Keratinocyte (primary cell): Measurements from ENCODE around the gene BIN2. TPM values are rescaled to one million over a fixed set of nuclear protein-coding genes. Genes with fewer than 3 reads are reported as not detected.

ENCODE experiments used
- DNase-seq: peaks from one replicate; pipeline ENCODE4 v3.0.0-alpha.2; 2011; ENCODE audit warnings: low read depth, missing footprints, low spot score
- FAIRE-seq: peaks from 2 replicates; lab custom pipeline; 2011; peaks lifted over from hg19 to GRCh38; lab: Jason Lieb, UNC
- H2AFZ ChIP-seq: 2 replicates; pipeline ENCODE4 v1.6.0; 2012; ENCODE audit warnings: low read length, control low read depth, inconsistent platforms; ENCODE audit not compliant: control insufficient read depth
- H3K27ac ChIP-seq: 2 replicates; pipeline ENCODE4 v1.5.1; 2011; ENCODE audit warnings: low read length; ENCODE audit not compliant: control insufficient read depth, insufficient read depth
- H3K27me3 ChIP-seq: 3 replicates; pipeline ENCODE4 v1.6.0; 2011; ENCODE audit warnings: low read length; ENCODE audit not compliant: control insufficient read depth, insufficient read depth; ENCODE audit errors: extremely low read depth
- H3K36me3 ChIP-seq, 2 experiments: 2 replicates in 1 of 2; 3 replicates in 1 of 2; pipeline ENCODE4 v1.5.1; 2011; ENCODE audit warnings: low read length in 2 of 2, mild to moderate bottlenecking in 1 of 2; ENCODE audit not compliant: control insufficient read depth in 2 of 2, insufficient read depth in 2 of 2; ENCODE audit errors: extremely low read depth in 1 of 2
- H3K4me1 ChIP-seq: 3 replicates; pipeline ENCODE4 v1.5.1; 2011; ENCODE audit warnings: low read length; ENCODE audit not compliant: control insufficient read depth, insufficient read depth; ENCODE audit errors: extremely low read depth
- H3K4me2 ChIP-seq: 3 replicates; pipeline ENCODE4 v1.6.0; 2011; ENCODE audit warnings: low read depth, low read length; ENCODE audit not compliant: control insufficient read depth, insufficient read depth; ENCODE audit errors: extremely low read depth
- H3K4me3 ChIP-seq, 3 experiments: fragments of 200-600 bp in 1 of 3; sonication (generic) in 1 of 3; 2 replicates in 2 of 3; 3 replicates in 1 of 3; pipeline ENCODE4 v1.5.1; 2011 to 2016; ENCODE audit warnings: low read length in 3 of 3, mild to moderate bottlenecking in 3 of 3, control low read depth in 2 of 3, inconsistent platforms in 1 of 3, low read depth in 1 of 3, mixed read lengths in 1 of 3, mixed run types in 1 of 3, moderate library complexity in 1 of 3; ENCODE audit not compliant: control insufficient read depth in 2 of 3, insufficient read depth in 2 of 3; ENCODE audit errors: extremely low read depth in 1 of 3
- H3K79me2 ChIP-seq: 2 replicates; pipeline ENCODE4 v1.6.0; 2012; ENCODE audit warnings: low read length; ENCODE audit not compliant: control insufficient read depth, insufficient read depth
- H3K9ac ChIP-seq: 3 replicates; pipeline ENCODE4 v1.6.0; 2011; ENCODE audit warnings: low read length; ENCODE audit not compliant: control insufficient read depth, insufficient read depth; ENCODE audit errors: extremely low read depth
- H3K9me1 ChIP-seq: 3 replicates; pipeline ENCODE4 v1.6.0; 2011; ENCODE audit warnings: low read length; ENCODE audit not compliant: control insufficient read depth, insufficient read depth; ENCODE audit errors: extremely low read depth
- H3K9me3 ChIP-seq: 2 replicates; pipeline ENCODE4 v1.5.1; 2012; ENCODE audit warnings: low read depth, low read length; ENCODE audit not compliant: control insufficient read depth
- H4K20me1 ChIP-seq: 3 replicates; pipeline ENCODE4 v1.6.0; 2011; ENCODE audit warnings: low read length; ENCODE audit not compliant: control insufficient read depth, insufficient read depth; ENCODE audit errors: extremely low read depth
- CTCF ChIP-seq, 3 experiments: IDR thresholded peaks in 1 of 3; conservative IDR thresholded peaks in 1 of 3; optimal IDR thresholded peaks in 1 of 3; 2 replicates in 2 of 3; 3 replicates in 1 of 3; pipeline versions ENCODE3 to v1.5.1; 2011; ENCODE audit warnings: low read length in 3 of 3, mild to moderate bottlenecking in 3 of 3, moderate library complexity in 2 of 3, control low read depth in 1 of 3, inconsistent platforms in 1 of 3; ENCODE audit not compliant: insufficient read depth in 2 of 3; ENCODE audit errors: extremely low read depth in 1 of 3
- EZH2 ChIP-seq: IDR thresholded peaks from one replicate; pipeline ENCODE4 v1.6.1; 2012; ENCODE audit warnings: inconsistent platforms, mild to moderate bottlenecking, low read length, moderate library complexity
- dilution Hi-C: fragments of 300-500 bp; cut with MboI; formaldehyde crosslinking; loops from one replicate; pipeline ENCODE4 v1.7.0; 2020; ENCODE audit warnings: low sequenced_read_pairs; ENCODE audit not compliant: extremely low pct_ligation_motif_present
- polyA plus RNA-seq, 5 experiments: library from polyadenylated mRNA; depleted of rRNA in 3 of 5; stranded (reverse) in 3 of 5; stranded (forward) in 1 of 5; unstranded in 1 of 5; fragments of >200 nt; gene quantifications; 1 replicate in 1 of 5; 2 replicates in 3 of 5; 3 replicates in 1 of 5; pipeline versions ENCODE4 v1.2.1 to v1.2.3, GENCODE V29; 2011 to 2012; ENCODE audit warnings: missing spikeins in 2 of 5, low read depth in 1 of 5, low replicate concordance in 1 of 5

Gene BIN2
- polyA plus RNA-seq, 1 donor (not counting 4 experiments of a cell fraction or from before 2014, with no cell fraction given) = not detected

GRCh38 chr12:51270067-51270950, 53.7 kb downstream of the BIN2 start, which contains the start of gene SMAGP:
TSS of gene SMAGP (minus strand) at chr12:51270415. CDS start at chr12:51269278, 1,137 bp downstream.
- peak within 1 kb of the TSS; percentile 78 for H2AFZ ChIP-seq
- peak within 1 kb of the TSS; percentile 99 for H3K4me2 ChIP-seq
- dilution Hi-C loops = no loop called here
- H3K27me3 ChIP-seq = no peaks in the 10 kb centered on the region
- H3K79me2 ChIP-seq = peaks cover 17% of the 10 kb centered on the region
- no peak for DNase-seq
- H4K20me1 ChIP-seq = no peaks in the 10 kb centered on the region
- H3K9me3 ChIP-seq = no peaks in the 10 kb centered on the region
- H3K9me1 ChIP-seq = no peaks in the 10 kb centered on the region
- H3K4me3 ChIP-seq = peak within 1 kb of the TSS; percentile 62 to 90 (median 89)
- H3K9ac ChIP-seq = peak within 1 kb of the TSS; percentile 94
- H3K36me3 ChIP-seq = peaks cover 0 to under 1% of the 10 kb centered on the region in 2 experiments
- H3K4me1 ChIP-seq = peaks cover 22% of the 10 kb centered on the region
- TF ChIP-seq CTCF (optimal IDR thresholded peaks at IDR 0.05 in 1 of 3, IDR thresholded peaks at IDR 0.05 in 1 of 3, conservative IDR thresholded peaks at IDR 0.05 in 1 of 3; ENCODE audit: extremely low read depth in 1 of 3, insufficient read depth in 2 of 3, low read length in 3 of 3) = peak in 1 of 3 experiments; percentile 23
- TF ChIP-seq EZH2 = no peak
- peak within 1 kb of the TSS; percentile 94 for H3K27ac ChIP-seq
- FAIRE-seq = no peak

- Histone ChIP-seq H3K27me3 (no peaks in the 10 kb centered on the region), H3K9ac (peak overlapping the region; percentile 94), H3K36me3 (peaks cover 0 to 4% of the 10 kb centered on the region in 2 experiments), H3K4me2 (peak overlapping the region; percentile 97), H3K27ac (peak overlapping the region; percentile 42), H3K79me2 (peaks cover 21% of the 10 kb centered on the region), H3K9me3 (no peaks in the 10 kb centered on the region), H3K9me1 (peaks cover 2% of the 10 kb centered on the region), H3K4me1 (peaks cover 22% of the 10 kb centered on the region), H4K20me1 (no peaks in the 10 kb centered on the region), H3K4me3 (peak overlapping the region; percentile 62 to 90 (median 74)), H2AFZ (peak overlapping the region; percentile 35)
- DNase-seq = no peak
- TF ChIP-seq EZH2 = no peak
- peak; percentile 43 to 73 (median 51) for TF ChIP-seq CTCF (optimal IDR thresholded peaks at IDR 0.05 in 1 of 3, IDR thresholded peaks at IDR 0.05 in 1 of 3, conservative IDR thresholded peaks at IDR 0.05 in 1 of 3; ENCODE audit: extremely low read depth in 1 of 3, insufficient read depth in 2 of 3, low read length in 3 of 3)
- dilution Hi-C loops = no loop called here
- no peak for FAIRE-seq
These were observed 54.6 kb downstream of the BIN2 start for GRCh38 chr12:51269174-51270066.
